Astrocyte (in vitro differentiated cells and primary cell): ENCODE data around the gene NKIRAS2.
"Not testable (repeated sequence)": the region's sequence is repeated elsewhere in the genome, so short reads cannot be mapped to it uniquely, and the experiment has no call there.

Experiments used
- CTCF ChIP-seq: IDR thresholded peaks from 2 replicates; pipeline ENCODE4 v1.5.1; 2011; ENCODE audit warnings: low read depth, mild to moderate bottlenecking, inconsistent platforms, low read length, moderate library complexity; ENCODE audit not compliant: insufficient read depth
- EZH2 ChIP-seq: IDR thresholded peaks from 2 replicates; pipeline ENCODE4 v1.6.1; 2012; ENCODE audit warnings: mild to moderate bottlenecking, low read length, inconsistent platforms; ENCODE audit not compliant: insufficient read depth

GRCh38 chr17:42020845-42021244 lies 955 bp downstream of the NKIRAS2 start:
- TF ChIP-seq CTCF, EZH2: not testable (repeated sequence)
